HG03135 (cell line): ENCODE measurements around the gene NEURL3.
A peak's percentile ranks its signal among the peaks of the same experiment; 100 is the strongest.

Experiments used
- ATAC-seq: cut with Tn5 transposase; IDR thresholded peaks from one replicate; pipeline ENCODE4 v1.9.1; 2021; ENCODE audit warnings: mild to moderate bottlenecking, moderate library complexity; ENCODE audit not compliant: unreplicated experiment

The NEURL3 gene

DNA sequence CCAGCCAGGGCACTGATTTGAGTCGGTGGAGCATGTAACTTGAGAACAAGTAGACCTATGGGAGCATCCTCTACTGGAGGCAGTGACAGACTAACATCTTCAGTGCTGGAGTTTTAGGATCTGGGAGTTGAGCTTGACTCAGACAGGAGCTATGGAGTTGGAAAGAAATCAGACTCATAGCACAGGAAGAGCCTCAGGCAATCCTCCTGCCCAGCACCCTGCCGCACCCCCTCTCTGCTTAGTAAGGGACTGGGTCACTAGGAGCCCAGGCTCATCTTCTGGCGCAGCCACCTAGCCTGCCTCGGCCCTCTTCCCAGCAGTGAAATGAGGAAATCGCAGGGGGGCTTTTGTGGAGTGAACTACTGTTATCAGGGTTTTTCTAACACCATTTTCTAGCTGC, 35.0 kb upstream of the NEURL3 start:
- ATAC-seq, result no peak

- ATAC-seq, result no peak
These were observed 34.2 kb upstream of the NEURL3 start for GRCh38 chr2:96539215-96539920.

GRCh38 chr2:96538487-96539214, 33.5 kb upstream of the NEURL3 start:
- ATAC-seq, result no peak

DNA sequence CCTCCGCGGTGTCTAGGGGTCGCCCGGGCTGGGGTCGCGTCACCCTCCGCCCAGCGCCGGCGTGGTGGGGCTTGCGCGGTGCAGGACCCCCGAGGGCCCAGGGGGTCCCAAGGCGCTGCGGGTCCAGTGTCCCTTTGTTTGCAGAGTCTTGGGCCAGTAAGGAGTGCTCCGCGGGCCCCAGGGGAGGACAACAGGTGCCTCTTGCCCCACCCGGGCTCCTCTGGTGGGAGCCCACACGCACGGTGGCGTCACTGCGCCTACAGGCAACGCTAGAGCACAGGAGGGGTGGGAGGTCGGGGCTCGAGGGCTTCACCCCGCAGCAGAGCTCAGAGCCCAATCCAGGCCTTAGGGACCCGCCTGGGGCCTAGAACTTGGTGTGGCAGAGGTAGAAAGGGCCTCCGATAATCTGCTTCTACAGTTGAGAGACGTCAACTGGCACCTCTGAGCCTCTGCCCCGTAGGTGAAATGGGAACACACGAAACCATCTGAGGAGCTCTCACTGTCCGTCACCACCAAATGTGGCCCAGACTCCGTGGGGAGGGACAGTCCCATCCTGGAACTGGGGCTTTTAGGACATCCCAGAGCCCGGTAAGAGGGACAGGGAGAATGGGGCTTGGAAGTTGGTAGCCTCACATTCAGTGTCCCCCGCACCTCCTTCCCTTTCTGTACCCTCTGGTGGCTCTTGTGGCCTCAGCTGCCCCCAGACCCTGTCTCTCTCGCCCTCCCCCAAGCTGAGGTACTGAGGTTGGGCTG, 32.8 kb upstream of the NEURL3 start:
- ATAC-seq, result no peak

DNA sequence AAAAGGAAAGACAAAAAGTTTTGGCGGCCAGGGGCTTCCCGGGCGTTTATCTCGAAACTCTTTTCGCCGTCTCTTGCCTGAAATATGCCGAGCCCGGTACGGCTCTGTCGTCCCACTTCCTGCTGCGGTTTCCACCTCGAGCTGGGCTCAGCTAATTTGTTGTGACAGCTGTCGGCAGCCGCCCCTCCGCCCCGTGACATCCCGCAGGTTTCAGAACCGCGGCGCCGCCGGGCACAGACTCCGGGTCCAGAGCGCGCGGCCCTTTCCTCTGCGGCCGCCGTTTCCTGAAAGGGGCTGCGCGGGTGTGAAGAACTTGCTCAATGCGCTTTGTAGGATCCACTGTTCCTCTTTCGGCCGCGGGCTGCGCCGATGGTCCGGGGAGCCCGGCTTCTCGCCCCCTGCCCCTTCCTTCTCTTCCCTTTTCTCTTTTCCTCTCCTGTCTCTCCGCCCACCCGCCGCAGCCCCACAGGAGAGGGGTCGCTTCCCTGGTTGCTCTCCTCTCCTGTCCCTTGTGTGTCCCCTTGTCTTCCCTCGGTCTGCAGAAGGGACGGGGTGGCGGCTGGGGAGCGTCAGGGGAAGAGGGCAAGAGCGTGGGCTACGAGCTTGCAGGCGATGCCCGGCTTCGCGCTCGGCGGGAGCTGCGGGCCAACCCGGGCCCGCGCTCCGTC, 32.0 kb upstream of the NEURL3 start:
- peak; percentile 46 for ATAC-seq

DNA sequence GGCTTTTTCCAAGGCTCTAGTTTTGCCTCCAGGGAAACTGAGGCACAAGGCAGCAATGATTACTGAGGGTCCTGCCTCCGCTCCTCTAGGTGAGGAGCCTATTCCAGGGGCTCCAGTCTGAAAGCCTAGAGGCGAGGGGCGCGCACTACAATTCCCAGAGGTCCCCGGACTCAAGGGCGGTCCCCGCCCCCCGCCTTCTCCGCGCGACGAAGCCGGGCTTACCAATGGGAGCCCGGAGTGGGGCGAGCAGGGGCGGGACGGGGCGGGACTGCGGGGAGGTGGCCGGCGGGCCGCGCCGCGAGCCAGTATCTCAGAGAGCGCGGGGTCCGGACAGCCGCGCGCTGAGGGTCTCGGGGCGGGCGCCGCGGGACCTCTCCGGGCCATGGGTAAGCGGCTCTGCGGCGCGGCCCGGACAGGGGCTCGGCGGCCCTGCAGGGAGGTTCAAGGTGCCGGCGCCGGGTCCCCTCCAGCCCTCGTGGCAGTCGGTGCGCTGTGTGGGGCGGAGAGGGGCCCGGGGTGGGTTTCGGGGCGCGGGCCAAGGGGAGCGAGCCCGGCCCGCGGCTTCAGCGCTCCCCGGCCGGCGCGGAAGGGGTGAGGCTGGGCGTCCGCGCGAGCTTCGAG, 31.4 kb upstream of the NEURL3 start, which contains the start of gene ARID5A:
Gene ARID5A (plus strand): TSS at position 308 of the 621 bp plus-strand sequence. CDS start 75 bp downstream, at position 383.
- ATAC-seq, result peak; percentile 49

GRCh38 chr2:96535331-96535730, 30.2 kb upstream of the NEURL3 start:
- no peak for ATAC-seq

- ATAC-seq, result no peak
These were observed 29.6 kb upstream of the NEURL3 start for GRCh38 chr2:96534701-96535181.

- no peak for ATAC-seq
These were observed 29.0 kb upstream of the NEURL3 start for GRCh38 chr2:96534141-96534540.

GRCh38 chr2:96533292-96534073, 28.3 kb upstream of the NEURL3 start:
- ATAC-seq, result no peak

- no peak for ATAC-seq
These were observed 27.6 kb upstream of the NEURL3 start for GRCh38 chr2:96532641-96533291.

DNA sequence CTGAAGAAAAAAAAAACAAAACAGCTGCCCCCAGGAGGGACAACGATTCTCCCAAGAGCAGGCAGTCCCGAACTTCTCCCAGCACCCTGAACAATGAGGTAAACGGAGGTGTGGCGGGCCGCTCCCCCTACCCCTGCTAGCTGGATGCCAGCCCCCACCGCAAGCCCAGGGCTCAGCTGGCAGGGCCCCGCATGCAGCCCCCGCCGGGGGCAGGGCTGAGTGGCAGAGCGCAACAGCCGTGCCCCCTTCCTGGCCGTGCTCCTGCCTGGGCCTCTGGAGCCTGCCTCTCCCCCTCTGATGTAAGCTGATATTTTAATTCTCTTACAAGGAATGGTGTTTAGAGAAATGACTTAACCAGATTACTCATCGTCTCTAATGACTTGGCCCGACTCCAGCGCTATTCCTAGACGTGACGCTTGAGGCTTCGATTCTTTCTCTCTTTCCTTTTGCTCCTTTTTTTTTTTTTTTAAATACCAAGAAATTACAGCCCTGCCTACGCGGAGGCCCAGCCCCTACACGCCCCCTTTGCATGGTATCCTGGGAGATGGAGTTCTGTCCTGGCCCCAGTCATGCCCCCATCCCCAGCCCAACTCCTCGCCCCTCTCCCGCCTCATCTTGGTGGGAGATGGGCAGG, 26.8 kb upstream of the NEURL3 start:
- ATAC-seq, result peak; percentile 24

GRCh38 chr2:96531366-96531765, 26.2 kb upstream of the NEURL3 start:
- ATAC-seq, result no peak

DNA sequence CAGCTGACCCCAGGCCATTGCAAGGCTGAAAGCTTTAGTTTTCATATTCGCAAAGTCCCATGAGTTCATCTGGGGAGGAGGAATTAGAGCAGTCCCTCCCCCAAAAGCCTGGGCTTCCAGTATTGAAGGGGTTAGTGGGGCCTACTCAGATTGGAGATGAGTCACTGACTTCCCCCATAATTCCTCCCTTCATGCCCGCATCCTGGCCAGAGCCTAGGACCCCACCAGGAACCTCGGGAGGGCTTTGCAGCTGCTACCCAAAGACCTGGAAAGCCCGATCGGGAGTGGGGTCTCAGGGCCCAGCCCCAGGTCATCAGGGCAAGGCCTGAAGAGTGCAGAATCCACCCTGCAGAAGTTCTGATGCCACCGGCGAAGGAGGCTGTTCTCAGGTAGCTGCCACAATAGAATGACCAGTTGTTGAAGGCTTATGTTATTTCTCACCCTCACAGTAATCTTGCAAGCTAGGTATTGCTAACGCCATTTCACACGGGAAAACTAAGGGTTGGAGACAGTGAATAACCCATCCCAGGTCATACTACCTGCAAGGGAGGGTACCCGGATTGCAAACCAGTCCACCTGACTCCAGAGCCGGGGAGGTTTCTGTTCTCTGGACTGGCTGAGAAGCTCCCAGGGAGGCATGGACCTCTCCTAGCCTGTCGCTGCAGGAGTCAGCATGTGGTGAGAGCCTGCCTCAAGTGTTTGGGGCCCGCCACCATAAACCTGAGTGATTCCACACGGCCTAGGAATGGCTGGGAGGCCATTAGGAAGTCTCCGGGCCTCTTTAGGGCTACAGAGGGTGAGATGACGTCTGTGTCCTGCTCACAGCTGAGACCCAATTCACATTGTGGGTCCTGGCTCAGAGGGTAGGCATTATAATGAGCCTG, 25.6 kb upstream of the NEURL3 start:
- no peak for ATAC-seq

DNA sequence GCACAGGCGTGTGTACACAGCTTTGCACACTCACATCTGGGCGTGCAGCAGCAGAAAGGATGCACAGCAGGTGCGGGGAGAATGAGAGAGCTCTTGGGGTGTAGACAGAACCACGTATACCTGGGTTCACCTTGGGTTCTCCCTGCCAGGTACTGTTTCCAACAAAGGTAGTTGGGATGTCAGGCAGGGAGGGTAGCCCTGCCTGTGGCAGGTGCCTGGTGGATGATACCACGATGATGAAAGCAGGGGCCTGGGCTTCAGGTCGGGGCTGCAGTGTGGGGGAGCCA, 24.9 kb upstream of the NEURL3 start:
- no peak for ATAC-seq

- no peak for ATAC-seq
These were observed 24.4 kb upstream of the NEURL3 start for GRCh38 chr2:96529376-96530143.

DNA sequence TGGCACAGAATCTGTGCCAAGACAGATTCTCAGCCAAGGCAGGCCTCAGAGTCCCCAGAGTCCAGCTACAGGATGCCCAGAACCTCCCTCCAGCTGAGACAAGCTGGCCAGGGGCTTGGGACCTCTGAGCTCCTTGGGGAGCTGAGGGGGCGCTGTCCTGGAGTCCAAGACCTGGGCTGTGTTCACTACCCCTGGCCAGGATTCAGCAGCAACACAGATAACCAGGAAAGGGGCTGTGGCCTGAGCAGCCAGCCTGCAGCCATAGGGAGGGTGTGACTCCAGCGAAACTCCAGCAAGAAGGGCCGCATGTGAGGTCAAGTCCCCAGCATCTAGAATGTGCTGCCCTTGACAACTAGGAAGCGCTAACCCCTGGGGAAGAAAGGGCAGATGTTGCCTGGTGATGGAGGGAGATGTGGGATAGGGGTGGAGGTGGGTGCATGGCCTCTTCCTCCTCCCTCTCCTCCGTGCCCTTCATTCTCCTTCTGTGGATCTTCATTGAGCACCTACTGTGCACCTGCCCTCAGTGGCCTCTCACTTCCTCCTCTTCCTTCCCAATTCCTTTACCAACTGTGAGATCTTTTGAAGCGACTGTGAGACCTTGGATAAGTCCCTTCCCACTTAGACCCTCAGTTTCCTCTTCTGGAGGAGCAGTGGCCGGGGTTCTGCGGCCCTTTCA, 23.7 kb upstream of the NEURL3 start:
- no peak for ATAC-seq
